Endothelial cell of umbilical vein (primary cell): ENCODE data around the gene LARP1. TPM values are rescaled to one million over a fixed set of nuclear protein-coding genes. Genes with fewer than 3 reads are reported as not detected.

Source experiments
- BruUV-seq: library from RNA; stranded (reverse); fragments of 400-500 nt; replicated peaks from 2 replicates; lab custom pipeline; 2021; lab: Mats Ljungman, UMichigan
- CTCF ChIA-PET: fragments of 300-600, 350-600 bp; sonication (Branson Sonifier 250); formaldehyde crosslinking; loops from one replicate; lab custom pipeline; 2021; ENCODE audit warnings: antibody characterized with exemption, inconsistent platforms; lab: Charles Lee
- POLR2A ChIA-PET: fragments of 300-600, 350-600 bp; sonication (Branson Sonifier 250); formaldehyde crosslinking; loops from one replicate; lab custom pipeline; 2021; ENCODE audit warnings: antibody characterized with exemption, inconsistent platforms; lab: Charles Lee
- DNase-seq: peaks from one replicate; pipeline ENCODE4 v3.0.0-alpha.2; 2011; ENCODE audit warnings: low read depth, low spot score
- FAIRE-seq: peaks from 2 replicates; lab custom pipeline; 2011; peaks lifted over from hg19 to GRCh38; lab: Jason Lieb, UNC
- H2AFZ ChIP-seq: 2 replicates; pipeline ENCODE4 v1.6.0; 2012; ENCODE audit warnings: low read depth, low read length, control low read depth, inconsistent platforms
- H3K27ac ChIP-seq: 2 replicates; pipeline ENCODE4 v1.5.1; 2011; ENCODE audit warnings: low read depth, mild to moderate bottlenecking, control low read depth, low read length, moderate library complexity; ENCODE audit not compliant: insufficient read depth
- H3K27me3 ChIP-seq, 2 experiments: 2 replicates each; pipeline versions ENCODE4 v1.6.0 to v1.6.1; 2011; ENCODE audit warnings: low read length in 2 of 2, mixed read lengths in 1 of 2; ENCODE audit not compliant: control insufficient read depth in 2 of 2, insufficient read depth in 2 of 2
- H3K36me3 ChIP-seq, 2 experiments: 2 replicates in 1 of 2; 3 replicates in 1 of 2; pipeline ENCODE4 v1.5.1; 2011; ENCODE audit warnings: low read length in 2 of 2, mild to moderate bottlenecking in 1 of 2, moderate library complexity in 1 of 2; ENCODE audit not compliant: control insufficient read depth in 2 of 2, insufficient read depth in 2 of 2; ENCODE audit errors: extremely low read depth in 1 of 2
- H3K4me1 ChIP-seq: 3 replicates; pipeline ENCODE4 v1.5.1; 2011; ENCODE audit warnings: mild to moderate bottlenecking, low read length; ENCODE audit not compliant: control insufficient read depth, insufficient read depth; ENCODE audit errors: extremely low read depth
- H3K4me2 ChIP-seq: 2 replicates; pipeline ENCODE4 v1.6.1; 2011; ENCODE audit warnings: low read length, control low read depth, mixed read lengths; ENCODE audit not compliant: insufficient read depth
- H3K4me3 ChIP-seq, 3 experiments: fragments of 200-600 bp in 1 of 3; sonication (generic), shearing (Covaris generic) in 1 of 3; replicated peaks in 1 of 3; 2 replicates each; pipeline ENCODE4 v1.5.1; 2011 to 2016; ENCODE audit warnings: control low read depth in 3 of 3, low read length in 3 of 3, mild to moderate bottlenecking in 2 of 3, inconsistent platforms in 1 of 3, low read depth in 1 of 3, moderate library complexity in 1 of 3; ENCODE audit not compliant: insufficient read depth in 1 of 3
- H3K79me2 ChIP-seq: 2 replicates; pipeline ENCODE4 v1.6.0; 2012; ENCODE audit warnings: low read length, inconsistent platforms; ENCODE audit not compliant: control insufficient read depth, insufficient read depth
- H3K9ac ChIP-seq: replicated peaks from 2 replicates; pipeline ENCODE3; 2011; ENCODE audit warnings: low read length, control low read depth; ENCODE audit not compliant: insufficient read depth; ENCODE audit errors: extremely low read depth
- H3K9me1 ChIP-seq: replicated peaks from 3 replicates; pipeline ENCODE4 v1.6.0; 2011; ENCODE audit warnings: mild to moderate bottlenecking, low read length; ENCODE audit not compliant: control insufficient read depth, insufficient read depth; ENCODE audit errors: extremely low read depth
- H3K9me3 ChIP-seq: replicated peaks from 2 replicates; pipeline ENCODE4 v1.5.1; 2012; ENCODE audit warnings: low read length, inconsistent platforms; ENCODE audit not compliant: control insufficient read depth, insufficient read depth
- H4K20me1 ChIP-seq: replicated peaks from 2 replicates; pipeline ENCODE3; 2011; ENCODE audit warnings: mild to moderate bottlenecking, low read length; ENCODE audit not compliant: control insufficient read depth, insufficient read depth; ENCODE audit errors: extremely low read depth
- CTCF ChIP-seq, 2 donors: IDR thresholded peaks; 1 replicate in 1 of 2; 2 replicates in 1 of 2; pipeline ENCODE4 v1.5.1; 2011; ENCODE audit warnings: low read length in 2 of 2, mild to moderate bottlenecking in 2 of 2, moderate library complexity in 2 of 2, control low read depth in 1 of 2, inconsistent platforms in 1 of 2, low read depth in 1 of 2; ENCODE audit not compliant: insufficient read depth in 1 of 2; ENCODE audit errors: extremely low read depth in 1 of 2
- EZH2 ChIP-seq: IDR thresholded peaks from 2 replicates; pipeline ENCODE4 v1.6.1; 2012; ENCODE audit warnings: borderline replicate concordance, low read depth, mild to moderate bottlenecking, moderate library complexity, low read length, inconsistent platforms; ENCODE audit not compliant: severe bottlenecking
- FOS ChIP-seq: IDR thresholded peaks from 2 replicates; pipeline ENCODE4 v1.6.1; 2011; ENCODE audit warnings: mild to moderate bottlenecking, low read length, moderate library complexity, borderline replicate concordance; ENCODE audit not compliant: insufficient read depth
- GATA2 ChIP-seq: IDR thresholded peaks from 2 replicates; pipeline ENCODE4 v1.7.0; 2011; ENCODE audit warnings: low read depth, mild to moderate bottlenecking, moderate library complexity, mixed read lengths, low read length; ENCODE audit not compliant: insufficient read length, insufficient read depth
- JUN ChIP-seq: IDR thresholded peaks from 2 replicates; pipeline ENCODE4 v1.6.1; 2011; ENCODE audit warnings: borderline replicate concordance, low read depth; ENCODE audit not compliant: insufficient read length, insufficient read depth
- MAX ChIP-seq: IDR thresholded peaks from 2 replicates; pipeline ENCODE4 v1.6.1; 2011; ENCODE audit not compliant: insufficient read depth, insufficient read length
- MYC ChIP-seq: IDR thresholded peaks from one replicate; pipeline ENCODE4 v1.6.1; 2011; ENCODE audit warnings: mild to moderate bottlenecking, low read depth, low read length
- POLR2A ChIP-seq: IDR thresholded peaks from 2 replicates; pipeline ENCODE4 v1.6.1; 2012; ENCODE audit warnings: low read depth, mild to moderate bottlenecking, control low read depth, low read length
- POLR2AphosphoS5 ChIP-seq: IDR thresholded peaks from 2 replicates; pipeline ENCODE4 v1.6.1; 2012; ENCODE audit warnings: low read depth, mild to moderate bottlenecking, control low read depth, low read length, moderate library complexity; ENCODE audit not compliant: insufficient read depth
- dilution Hi-C: fragments of 300-500 bp; cut with MboI; formaldehyde crosslinking; loops from one replicate; pipeline ENCODE4 v1.15.0; 2019; ENCODE audit warnings: low sequenced_read_pairs; ENCODE audit not compliant: extremely low pct_ligation_motif_present
- intact Hi-C: fragments of 100-400 bp; cut with micrococcal nuclease; formaldehyde crosslinking; loops from one replicate; pipeline ENCODE4 v1.10.0; 2022
- polyA plus RNA-seq, 4 experiments: library from polyadenylated mRNA; depleted of rRNA in 3 of 4; stranded (reverse) in 3 of 4; unstranded in 1 of 4; fragments of >200 nt; gene quantifications; 2 replicates each; pipeline versions ENCODE4 v1.2.1 to v1.2.3, GENCODE V29; 2011 to 2012; ENCODE audit warnings: missing spikeins in 1 of 4
- total RNA-seq: library from RNA; stranded (reverse); gene quantifications from 2 replicates; pipeline ENCODE4 v1.2.3, GENCODE V29; 2021

Gene LARP1
- total and polyA plus RNA-seq, 2 donors (not counting 3 experiments of a cell fraction or from before 2014, with no cell fraction given) = 70.4 to 252 TPM

- TF ChIP-seq EZH2 (no peak), POLR2AphosphoS5 (no peak), GATA2 (no peak), CTCF (IDR thresholded peaks at IDR 0.05; ENCODE audit: extremely low read depth in 1 of 2, insufficient read depth in 1 of 2, low read depth in 1 of 2, low read length in 2 of 2) (no peak), POLR2A (no peak), JUN (no peak), MAX (no peak), FOS (no peak), MYC (no peak)
- H3K36me3 ChIP-seq = no peaks in the 10 kb centered on the region
- no peaks in the 10 kb centered on the region for H3K9me3 ChIP-seq
- POLR2A ChIA-PET = no interaction called here
- FAIRE-seq (no peak), DNase-seq (no peak)
- H3K4me2 ChIP-seq = no peak overlapping the region
- H4K20me1 ChIP-seq = no peaks in the 10 kb centered on the region
- no peaks in the 10 kb centered on the region for H3K27me3 ChIP-seq
- no peaks in the 10 kb centered on the region for H3K9me1 ChIP-seq
- H3K4me3 ChIP-seq = no peak overlapping the region
- H3K79me2 ChIP-seq = no peaks in the 10 kb centered on the region
- dilution Hi-C loops = no loop called here
- H2AFZ ChIP-seq = no peak overlapping the region
- H3K27ac ChIP-seq = no peak overlapping the region
- intact Hi-C loops = no loop called here
- BruUV-seq = no TSS peak
- no peaks in the 10 kb centered on the region for H3K4me1 ChIP-seq
- no peak overlapping the region for H3K9ac ChIP-seq
- CTCF ChIA-PET = interaction anchor here (1.1 kb wide), 1 partner anchor 28 kb away, joined by 3 read pairs; no protein-coding TSS in a partner anchor
Observed at GRCh38 chr5:154740483-154740882, 14.7 kb upstream of the LARP1 start.
